GM12864 (cell line): Measurements from ENCODE around the gene PRKACB.
"Not testable (repeated sequence)": the region's sequence is repeated elsewhere in the genome, so short reads cannot be mapped to it uniquely, and the experiment has no call there.

Experiments used
- DNase-seq: peaks from one replicate; pipeline ENCODE4 v3.0.0-alpha.2; 2011; ENCODE audit warnings: low read depth
- H3K4me3 ChIP-seq: 2 replicates; pipeline ENCODE4 v1.5.1; 2011; ENCODE audit warnings: mild to moderate bottlenecking, low read depth, low read length, control low read depth
- CTCF ChIP-seq: IDR thresholded peaks from 2 replicates; pipeline ENCODE4 v1.5.1; 2011; ENCODE audit warnings: low read depth, mild to moderate bottlenecking, moderate library complexity, low read length, control low read depth, inconsistent platforms; ENCODE audit errors: missing control alignments

The PRKACB gene

GRCh38 chr1:84214115-84214956, 70.3 kb downstream of the PRKACB start:
- DNase-seq: no peak
- no peak overlapping the region for H3K4me3 ChIP-seq
- TF ChIP-seq CTCF: no peak

GRCh38 chr1:84217239-84217638, 73.2 kb downstream of the PRKACB start:
- no peak overlapping the region for H3K4me3 ChIP-seq
- TF ChIP-seq CTCF: no peak
- no peak for DNase-seq

- no peak for DNase-seq
- TF ChIP-seq CTCF: no peak
- no peak overlapping the region for H3K4me3 ChIP-seq
These were observed 79.8 kb downstream of the PRKACB start for GRCh38 chr1:84223751-84224432.

DNA sequence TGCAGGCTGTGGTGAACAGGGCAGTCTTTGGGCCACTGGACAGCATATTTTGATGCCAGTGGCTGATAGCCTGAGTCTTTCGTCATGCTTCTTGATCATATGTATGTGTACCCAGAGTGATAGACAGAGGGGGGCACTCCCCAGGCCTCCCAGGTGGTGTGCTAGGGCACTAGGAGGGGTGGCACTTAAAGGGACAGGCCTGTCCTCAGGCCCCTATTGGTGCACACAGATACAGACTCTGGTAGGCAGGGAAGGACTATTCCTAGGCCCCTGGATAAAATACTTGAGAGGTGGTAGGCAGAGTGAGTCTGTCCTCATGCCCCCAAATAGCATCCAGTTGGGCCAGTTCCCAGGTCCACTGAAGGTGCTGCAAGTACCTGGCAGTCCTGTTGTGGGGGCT, 80.8 kb downstream of the PRKACB start:
- TF ChIP-seq CTCF: no peak
- H3K4me3 ChIP-seq: no peak overlapping the region
- DNase-seq: no peak

GRCh38 chr1:84225646-84226045, 81.6 kb downstream of the PRKACB start:
- no peak overlapping the region for H3K4me3 ChIP-seq
- TF ChIP-seq CTCF: no peak
- DNase-seq: no peak

GRCh38 chr1:84232676-84233075, 88.6 kb downstream of the PRKACB start:
- not testable (repeated sequence) for H3K4me3 ChIP-seq, DNase-seq

- no peak for DNase-seq
- TF ChIP-seq CTCF: no peak
These were observed 92.2 kb downstream of the PRKACB start for GRCh38 chr1:84236256-84236655.

More at GRCh38 chr1:84236256-84236655, 92.2 kb downstream of the PRKACB start:
- no peak overlapping the region for H3K4me3 ChIP-seq
